ENCODE results near the gene PMS1.
"Not testable (repeated sequence)": the region's sequence is repeated elsewhere in the genome, so short reads cannot be mapped to it uniquely, and the experiment has no call there.

PMS1 gene

DNA sequence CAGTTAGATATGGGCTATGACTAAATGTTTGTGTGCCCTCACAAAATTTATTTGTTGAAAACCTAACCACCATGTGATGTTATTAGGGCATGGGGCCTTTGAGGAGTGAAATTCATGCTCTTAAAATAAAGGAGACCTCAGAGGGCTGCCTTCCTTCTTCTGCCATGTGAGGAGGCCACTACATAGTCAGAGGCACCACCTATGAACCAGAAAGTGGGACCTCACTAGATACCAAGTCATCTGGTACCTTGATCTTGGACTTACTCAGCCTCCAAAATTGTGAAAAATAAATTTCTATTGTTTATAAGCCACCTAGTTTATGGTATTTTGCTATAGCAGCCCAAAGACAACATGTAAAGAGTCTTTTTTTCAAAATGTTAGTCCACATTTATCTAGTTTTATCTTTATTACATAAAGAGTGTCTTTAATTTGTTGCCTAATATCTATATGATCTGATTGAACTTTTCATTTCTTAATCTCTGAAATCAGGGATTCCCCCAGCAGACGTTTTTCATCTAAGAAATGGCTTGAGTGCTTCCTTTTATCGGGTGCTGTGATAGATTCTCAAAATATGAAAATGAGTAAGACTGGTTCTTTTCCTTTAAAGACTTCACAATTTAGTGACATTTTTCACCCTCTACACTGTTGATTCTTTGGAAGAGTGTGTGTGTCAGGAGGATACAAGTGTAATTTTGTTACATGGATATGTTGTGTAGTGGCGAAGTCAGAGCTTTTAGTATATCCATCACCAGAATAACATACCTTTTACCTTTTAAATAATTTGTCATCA lies 34.2 kb downstream of the PMS1 start:
- no peak for DNase-seq (ENCODE audit: low read depth)

DNA sequence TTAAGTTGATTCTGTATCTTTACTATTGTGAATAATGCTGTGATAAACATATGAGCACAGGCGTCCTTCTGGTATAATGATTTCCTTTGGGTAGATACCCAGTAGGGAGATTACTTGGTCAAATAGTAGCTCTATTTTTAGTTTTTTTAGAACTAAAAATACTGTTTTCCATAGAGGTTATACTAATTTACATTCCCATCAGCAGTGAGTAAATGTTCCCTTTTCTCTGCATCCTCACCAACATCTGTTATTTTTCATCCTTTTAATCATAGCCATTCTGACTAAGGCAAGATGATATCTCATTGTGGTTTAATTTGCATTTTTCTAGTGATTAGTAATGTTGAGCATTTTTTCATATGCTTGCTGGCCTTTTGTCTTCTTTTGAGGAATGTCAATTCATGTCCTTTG lies 35.1 kb downstream of the PMS1 start:
- no peak for DNase-seq (ENCODE audit: low read depth)

DNA sequence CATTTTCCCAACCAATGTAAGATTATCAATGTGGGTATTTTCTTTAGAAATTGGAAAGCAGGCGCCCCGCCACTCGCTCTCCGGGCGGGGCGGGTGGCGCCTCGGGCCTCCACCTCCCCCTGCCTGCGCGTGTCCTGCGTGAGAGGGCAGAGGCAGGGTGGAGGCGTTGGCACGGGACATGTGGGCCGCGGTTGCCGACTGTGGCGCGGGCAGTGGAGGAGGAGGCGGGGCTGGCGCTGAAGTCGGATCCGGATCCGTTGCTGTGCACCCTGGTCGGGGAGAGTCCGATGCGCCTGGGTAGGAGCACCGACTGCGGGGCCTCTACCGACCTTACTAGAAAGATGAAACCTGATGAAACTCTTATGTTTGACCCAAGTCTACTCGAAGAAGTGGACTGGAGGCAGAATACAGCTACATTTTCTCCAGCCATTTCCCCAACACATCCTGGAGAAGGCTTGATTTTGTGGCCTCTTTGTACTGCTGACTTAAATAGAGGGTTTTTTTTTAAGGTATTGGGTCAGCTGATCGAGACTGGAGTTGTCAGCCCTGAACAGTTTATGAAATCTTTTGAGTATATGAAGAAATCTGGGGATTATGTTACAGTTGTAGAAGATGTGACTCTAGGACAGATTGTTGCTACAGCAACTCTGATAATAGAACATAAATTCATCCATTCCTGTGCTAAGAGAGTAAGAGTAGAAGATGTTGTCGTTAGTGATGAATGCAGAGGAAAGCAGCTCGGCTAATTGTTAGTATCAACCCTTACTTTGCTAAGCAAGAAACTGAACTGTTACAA lies 37.9 kb downstream of the PMS1 start:
- no peak for DNase-seq (ENCODE audit: low read depth)

DNA sequence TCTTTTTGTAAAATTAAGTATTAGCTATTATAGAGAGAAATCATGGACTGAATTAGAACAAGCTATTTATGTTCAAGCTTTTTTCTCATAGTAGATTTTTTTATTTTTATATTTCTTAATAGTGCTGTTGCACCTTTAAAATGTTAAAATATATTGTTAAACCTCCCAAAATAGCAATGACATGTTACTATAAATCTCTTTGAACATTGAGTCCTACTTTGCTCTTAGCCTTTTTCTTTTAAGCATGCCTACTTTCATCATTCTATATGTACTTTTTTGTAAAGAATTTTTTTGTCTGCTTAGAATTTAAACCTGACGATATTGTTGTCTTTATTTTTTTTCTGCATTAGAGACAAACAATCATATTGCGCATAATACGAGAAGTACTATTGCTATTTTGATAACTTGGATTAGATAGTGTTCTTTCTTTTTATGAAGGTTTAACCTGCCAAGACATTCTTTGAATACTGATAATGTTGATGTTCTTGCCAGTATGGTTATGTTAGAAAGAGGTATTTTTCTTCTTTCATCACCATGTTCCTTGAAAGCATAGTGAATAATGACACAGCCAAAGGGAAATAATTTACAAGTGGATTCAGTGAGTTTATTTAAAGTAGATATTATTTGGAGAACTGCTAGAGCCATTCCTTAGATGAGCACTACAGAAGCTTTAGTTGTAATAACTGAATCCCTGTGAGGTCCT lies 40.6 kb downstream of the PMS1 start:
- DNase-seq (ENCODE audit: low read depth): no peak

DNA sequence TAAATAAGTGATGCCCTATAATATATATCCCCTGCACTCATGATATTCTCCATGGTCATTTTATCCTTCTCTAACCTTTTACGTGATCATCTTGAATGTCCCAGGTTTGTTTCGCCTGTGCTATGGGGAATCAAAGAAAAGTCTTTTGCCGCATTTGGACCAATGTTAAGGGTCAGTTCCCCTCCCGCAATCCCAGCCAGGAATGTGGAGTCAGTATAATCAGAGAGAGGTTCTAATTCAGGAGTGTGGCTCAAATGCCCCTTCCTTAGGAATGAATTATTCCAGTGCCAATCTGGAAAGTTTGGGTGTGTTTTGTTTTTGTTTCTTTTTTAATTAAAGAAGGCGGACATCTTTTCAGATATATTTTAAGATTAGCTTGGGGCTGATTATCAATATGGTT lies 41.8 kb downstream of the PMS1 start:
- DNase-seq (ENCODE audit: low read depth): no peak

DNA sequence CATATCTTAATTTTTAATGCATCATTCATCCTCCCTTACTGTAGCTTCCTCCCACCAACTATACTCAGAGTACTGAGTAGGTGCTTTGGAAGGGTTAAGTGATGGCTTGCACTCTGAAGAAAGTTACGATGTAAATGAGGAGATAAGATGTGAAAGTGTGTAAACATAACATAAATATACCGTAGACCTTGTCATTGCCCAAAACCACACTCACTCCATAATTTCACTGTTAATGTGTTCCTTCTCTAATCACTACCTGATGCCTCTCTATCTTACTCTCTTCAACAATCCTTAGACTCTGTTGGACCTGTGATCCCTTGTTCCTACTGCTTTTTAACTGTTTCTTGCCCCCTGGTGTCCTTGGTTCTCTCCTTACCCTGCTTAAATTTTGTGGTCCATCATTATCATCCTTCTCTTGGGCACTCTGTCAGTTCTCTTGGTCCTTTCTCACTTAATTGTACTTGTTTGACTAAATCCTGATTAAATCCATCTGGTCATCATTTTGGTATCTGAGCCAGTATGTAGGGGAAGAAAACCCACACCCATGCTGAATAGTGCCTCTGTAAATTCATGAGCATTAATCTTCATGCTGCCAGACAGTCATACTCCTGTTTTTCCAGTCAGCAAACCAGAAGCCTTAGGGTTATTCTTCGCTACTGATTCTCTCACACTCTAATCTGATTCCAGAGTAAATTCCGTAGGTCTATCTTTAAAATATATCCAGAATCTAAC lies 45.0 kb downstream of the PMS1 start:
- no peak for DNase-seq (ENCODE audit: low read depth)

DNA sequence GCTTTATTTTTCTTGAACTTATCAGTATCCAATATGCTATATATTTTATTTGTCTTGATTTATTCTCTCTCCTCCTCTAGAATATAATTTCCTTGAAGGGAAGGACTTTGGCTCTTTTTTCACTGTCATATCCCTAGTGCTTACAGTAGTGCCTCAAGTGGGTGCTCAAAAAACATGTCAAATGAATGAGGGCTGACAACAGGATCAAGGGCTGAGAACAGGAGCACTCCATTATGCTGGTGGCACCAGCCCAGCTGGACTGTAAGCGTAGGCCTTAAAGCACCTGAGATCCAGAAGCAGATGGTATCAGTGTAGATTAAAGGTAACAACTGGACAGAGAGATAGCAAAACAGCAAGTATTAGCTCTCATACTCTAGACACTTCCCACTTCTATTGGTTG lies 46.3 kb downstream of the PMS1 start:
- DNase-seq (ENCODE audit: low read depth): no peak

DNA sequence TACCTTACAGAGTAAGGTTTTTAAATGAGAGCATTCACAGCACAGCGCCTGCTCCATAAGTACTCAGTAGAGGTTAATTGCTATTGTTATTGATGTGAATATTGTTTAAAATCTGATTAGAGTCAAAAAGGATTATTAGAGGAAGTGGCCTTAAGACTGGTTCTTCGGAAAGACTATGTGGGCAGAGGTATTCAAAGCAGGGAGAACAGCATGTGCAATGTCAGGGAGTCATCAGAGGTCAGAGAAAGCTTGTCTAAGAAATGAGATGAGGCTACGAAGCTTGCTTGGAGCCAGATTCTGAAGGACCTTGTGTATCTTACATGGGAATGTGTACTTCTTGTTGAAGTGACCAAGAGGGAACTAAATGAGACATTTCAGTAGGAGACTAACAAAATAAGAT lies 49.8 kb downstream of the PMS1 start:
- DNase-seq (ENCODE audit: low read depth): no peak

DNA sequence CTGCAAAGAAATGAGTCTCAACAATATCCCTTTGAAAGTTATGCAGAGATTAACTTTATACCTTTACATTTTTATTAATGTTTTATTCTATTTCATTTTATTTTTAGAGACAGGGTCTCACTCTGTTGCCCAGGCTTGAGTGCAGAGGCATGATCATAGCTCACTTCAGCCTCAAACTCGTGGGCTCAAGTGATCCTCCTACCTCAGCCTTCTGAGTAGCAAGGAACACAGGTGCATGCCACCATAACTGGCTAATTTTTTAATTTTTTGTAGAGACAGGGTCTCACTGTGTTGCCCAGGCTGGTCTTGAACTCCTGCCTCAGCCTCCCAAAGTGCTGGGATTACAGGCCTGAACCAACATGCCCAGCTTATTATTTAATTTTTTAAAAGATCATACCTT lies 50.4 kb downstream of the PMS1 start:
- DNase-seq (ENCODE audit: low read depth): not testable (repeated sequence)

DNA sequence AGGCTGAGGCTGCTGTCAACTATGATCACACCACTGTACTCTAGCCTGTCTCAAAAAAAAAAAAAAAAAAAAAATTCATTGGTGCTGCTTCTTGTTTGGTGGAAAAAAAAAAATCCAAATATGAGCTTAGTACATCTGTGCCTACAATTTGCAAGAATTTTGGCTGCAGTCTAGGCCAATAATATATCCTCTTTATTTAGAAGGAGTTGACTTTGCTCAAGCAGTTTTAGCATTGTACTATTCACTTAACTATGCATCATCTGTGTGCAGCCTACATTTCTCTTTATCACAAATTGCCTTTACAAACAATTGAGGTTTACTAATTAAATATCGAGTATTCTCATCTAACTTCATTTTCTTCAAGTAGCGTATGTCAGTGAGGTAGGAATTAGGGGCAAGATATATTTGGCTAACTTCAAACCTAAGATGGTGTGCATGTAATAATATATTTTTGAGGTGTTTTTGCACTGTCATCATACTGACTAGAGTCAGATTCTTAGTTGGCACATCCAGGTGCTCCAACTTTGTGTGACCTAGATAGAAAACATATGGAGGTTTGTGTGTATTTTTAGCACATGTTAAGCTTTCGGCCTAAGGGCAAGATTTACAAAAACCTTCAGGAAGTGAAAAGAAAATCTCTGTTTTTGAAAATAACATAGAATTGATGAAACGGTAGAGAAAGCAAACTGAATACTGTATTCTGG lies 51.8 kb downstream of the PMS1 start:
- DNase-seq (ENCODE audit: low read depth): no peak

DNA sequence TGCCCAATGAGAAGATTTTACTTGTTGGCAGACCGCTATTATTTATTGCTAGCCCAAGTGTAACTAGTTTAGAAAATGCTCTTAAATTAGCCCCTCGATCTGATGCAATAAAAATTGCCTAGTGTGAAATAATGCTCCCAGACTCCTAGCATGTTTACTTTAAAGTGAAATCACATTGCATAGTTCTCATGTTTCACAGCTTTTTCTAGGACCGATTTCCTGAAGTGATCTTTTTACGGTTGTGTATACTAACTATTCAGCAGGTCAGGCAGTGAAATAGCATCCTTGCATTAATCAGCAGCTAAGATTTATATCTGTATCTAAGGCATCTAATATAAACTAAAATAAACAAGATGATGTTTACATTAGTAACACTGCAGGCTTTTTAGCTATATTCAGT lies 52.4 kb downstream of the PMS1 start:
- no peak for DNase-seq (ENCODE audit: low read depth)

DNA sequence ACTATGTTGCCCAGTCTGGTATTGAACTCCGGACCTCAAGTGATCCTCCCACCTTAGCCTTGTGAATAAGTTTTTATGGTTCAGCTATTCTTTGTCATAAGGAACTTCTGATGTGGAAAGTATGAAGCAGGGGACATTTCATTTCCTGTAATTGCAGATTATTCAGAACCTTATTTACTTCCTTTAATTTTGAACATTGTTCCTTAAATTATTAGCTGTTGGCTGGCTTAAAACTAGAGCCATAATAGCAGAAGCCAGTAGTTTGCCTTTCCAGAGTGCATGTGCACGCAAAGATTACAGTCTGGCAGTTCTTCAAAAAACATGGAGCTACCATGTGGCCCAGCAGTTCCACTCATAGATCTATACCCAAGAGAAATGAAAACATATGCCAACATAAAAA lies 53.1 kb downstream of the PMS1 start:
- DNase-seq (ENCODE audit: low read depth): no peak

DNA sequence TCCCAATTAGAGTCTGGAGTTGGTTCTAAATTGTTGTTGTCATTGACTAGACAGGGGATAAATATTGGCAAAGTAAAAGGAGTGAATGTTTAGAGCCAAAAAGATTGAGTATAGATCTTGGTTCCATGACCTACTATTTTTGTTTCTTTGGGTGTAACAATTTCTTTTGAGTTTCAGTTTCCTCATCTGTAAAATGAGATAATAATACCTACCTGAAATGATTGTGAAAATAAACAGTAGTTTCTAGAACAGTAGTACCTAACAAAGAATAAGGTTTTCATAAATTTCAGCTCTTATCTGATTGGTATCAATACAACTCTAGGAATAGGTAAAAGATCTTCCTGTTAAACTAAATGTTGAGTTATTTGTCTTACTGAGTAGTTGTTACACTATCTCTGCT lies 56.8 kb downstream of the PMS1 start:
- DNase-seq (ENCODE audit: low read depth): no peak

DNA sequence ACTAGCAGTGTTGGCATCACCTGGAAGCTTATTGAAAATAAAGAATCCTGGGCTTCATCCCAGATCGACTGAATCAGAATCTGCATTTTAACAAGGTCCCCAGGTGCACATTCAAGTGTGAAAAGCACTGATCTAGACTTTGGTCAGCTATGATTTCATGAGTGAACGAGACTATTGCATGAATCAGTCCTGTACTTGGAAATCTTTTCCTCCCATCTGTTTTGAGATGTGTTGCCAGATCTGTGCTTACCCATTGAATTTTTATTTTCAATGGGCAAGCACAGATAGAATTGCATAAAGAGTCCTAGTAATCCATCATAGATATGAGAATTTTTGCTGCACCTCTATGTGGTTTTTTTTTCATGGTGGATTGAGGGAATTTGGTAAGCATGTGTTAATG lies 64.0 kb downstream of the PMS1 start:
- DNase-seq (ENCODE audit: low read depth): no peak

DNA sequence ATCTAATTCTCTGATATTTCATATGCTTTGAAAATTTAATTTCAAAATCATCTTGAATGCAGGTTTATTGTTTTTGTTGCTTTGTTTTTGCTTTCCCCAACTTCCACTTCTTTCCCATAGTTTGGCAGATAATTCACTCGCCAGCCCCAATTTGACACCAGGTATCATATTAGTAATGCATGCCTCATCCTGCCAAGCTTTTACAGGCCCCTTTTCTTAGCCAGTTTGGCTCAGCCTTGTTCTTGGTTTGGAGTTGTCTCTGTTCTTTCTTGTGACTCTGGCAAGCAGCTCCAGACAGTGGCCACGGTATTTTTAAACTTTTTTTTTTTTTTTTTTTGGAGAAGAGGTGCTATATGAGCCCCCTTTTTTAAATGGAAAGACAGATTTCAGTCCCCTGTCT lies 65.3 kb downstream of the PMS1 start:
- DNase-seq (ENCODE audit: low read depth): no peak

DNA sequence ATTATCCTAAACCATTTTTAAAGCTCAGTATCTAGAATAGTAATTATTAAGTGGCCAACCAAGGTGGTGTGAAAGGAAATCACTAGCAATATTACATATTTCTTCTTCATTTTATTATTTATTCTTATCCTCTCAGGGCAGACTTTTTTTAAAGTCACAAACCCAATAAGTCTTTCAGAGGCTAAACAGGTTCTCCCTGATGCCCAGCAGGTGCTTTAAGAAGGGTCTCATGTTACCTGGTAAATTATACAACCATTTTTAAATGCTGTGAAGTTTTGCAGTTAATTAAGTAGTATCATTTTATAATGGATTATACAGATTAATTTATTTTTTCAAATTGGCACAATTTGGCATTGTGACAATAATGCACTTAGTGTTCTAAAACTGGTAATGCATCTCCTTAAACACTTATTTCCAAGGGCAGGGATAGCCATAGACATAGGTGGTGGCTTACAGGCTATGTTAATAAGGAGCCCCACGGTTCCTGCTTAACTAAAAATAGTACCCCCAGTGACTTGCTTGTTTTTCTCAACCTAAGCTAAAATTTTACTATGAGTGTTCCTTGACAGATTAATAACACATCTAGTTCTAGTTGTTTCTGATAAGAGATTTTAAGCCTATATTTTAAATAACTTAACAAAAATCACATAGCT lies 67.0 kb downstream of the PMS1 start:
- no peak for DNase-seq (ENCODE audit: low read depth)

DNA sequence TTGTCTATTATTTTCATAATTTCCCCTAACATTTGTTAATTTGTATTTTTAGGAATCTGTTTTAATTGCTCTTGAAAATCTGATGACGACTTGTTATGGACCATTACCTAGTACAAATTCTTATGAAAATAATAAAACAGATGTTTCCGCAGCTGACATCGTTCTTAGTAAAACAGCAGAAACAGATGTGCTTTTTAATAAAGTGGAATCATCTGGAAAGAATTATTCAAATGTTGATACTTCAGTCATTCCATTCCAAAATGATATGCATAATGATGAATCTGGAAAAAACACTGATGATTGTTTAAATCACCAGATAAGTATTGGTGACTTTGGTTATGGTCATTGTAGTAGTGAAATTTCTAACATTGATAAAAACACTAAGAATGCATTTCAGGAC lies 69.9 kb downstream of the PMS1 start:
- DNase-seq (ENCODE audit: low read depth): no peak

DNA sequence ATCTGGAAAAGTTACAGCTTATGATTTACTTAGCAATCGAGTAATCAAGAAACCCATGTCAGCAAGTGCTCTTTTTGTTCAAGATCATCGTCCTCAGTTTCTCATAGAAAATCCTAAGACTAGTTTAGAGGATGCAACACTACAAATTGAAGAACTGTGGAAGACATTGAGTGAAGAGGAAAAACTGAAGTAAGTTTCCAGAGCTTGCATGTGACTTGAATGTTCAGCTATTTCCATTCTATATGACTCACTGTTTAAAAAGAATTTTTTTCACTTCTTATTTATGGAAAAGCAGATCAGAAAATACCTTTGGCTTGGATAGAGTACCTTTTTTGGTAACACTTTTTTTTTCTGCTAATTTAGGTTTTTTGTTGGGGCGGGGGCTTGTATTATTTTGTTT lies 70.7 kb downstream of the PMS1 start:
- no peak for DNase-seq (ENCODE audit: low read depth)

DNA sequence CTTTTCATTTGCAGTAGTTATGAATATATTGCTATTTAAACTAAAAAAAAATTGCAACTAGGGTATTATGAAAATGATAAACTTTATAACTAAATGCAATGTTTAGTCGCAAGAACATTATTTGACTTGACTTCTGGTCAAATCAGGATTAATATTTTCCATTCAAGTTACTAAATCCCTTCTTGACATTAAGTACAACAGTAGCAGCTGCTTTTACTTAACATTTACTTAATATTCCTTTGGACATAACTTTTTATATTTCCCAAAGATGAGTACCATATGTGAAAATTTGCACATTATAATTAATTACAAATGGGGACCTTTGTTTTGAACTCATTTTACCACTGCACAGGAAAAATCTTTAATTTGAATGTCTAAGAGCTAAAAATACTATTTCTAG lies 74.0 kb downstream of the PMS1 start:
- DNase-seq (ENCODE audit: low read depth): no peak

DNA sequence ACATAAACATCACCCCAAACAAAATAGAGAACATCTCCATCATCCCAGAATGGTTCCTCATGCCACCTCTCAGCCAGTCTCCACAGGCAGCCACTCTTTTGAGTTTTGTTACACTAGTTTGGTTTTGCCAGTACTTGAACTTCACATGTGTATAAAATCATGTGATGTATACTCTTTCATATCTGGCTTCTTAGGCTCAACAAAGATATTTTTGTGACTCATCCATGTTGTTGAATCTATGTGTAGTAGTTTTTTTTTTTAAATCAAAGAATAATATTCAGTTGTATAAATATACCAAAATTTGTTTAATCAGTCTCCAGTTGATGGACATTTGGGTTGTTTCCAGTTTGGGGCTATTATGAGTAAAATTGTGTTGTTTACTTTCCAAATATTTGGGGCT lies 75.9 kb downstream of the PMS1 start:
- DNase-seq (ENCODE audit: low read depth): no peak

DNA sequence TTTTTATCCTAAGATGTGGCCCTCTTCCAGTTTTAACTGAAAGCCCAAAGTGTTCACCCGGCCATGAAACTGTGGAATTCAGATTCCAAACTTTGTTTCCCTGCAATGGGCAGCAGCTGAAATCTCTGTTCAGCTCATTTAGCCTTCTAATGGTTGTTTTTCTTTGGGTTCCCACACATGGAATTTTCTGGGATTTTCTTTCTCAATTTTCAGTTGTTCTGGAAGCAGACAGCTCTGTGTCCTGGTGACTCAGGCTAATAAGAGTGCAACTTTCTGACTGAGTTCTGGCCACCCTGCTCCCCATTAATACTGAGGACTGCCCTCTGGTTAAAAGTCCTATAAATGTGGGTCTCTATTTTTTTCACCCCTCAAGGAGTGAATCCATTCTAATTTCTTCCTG lies 78.5 kb downstream of the PMS1 start:
- DNase-seq (ENCODE audit: low read depth): no peak

Measured in HS-27A (cell line).